H1 (cell line): ENCODE measurements around the gene STIM2.
A peak's percentile ranks its signal among the peaks of the same experiment; 100 is the strongest.

Experiments used
- CTCF ChIP-seq, 3 experiments: IDR thresholded peaks; 1 replicate in 2 of 3; 2 replicates in 1 of 3; pipeline versions ENCODE4 v1.5.1 to v1.6.1; 2011; ENCODE audit warnings: low read length in 3 of 3, mild to moderate bottlenecking in 3 of 3, inconsistent platforms in 2 of 3, low read depth in 1 of 3, moderate library complexity in 1 of 3; ENCODE audit not compliant: insufficient read depth in 1 of 3; ENCODE audit errors: control extremely low read depth in 1 of 3
- RAD21 ChIP-seq, 2 experiments: IDR thresholded peaks in 1 of 2; conservative IDR thresholded peaks in 1 of 2; 2 replicates each; pipeline ENCODE4 v1.6.1; 2011; ENCODE audit warnings: low read depth in 2 of 2, low read length in 2 of 2, improper control_type of control experiment in 1 of 2, inconsistent platforms in 1 of 2, mild to moderate bottlenecking in 1 of 2, moderate library complexity in 1 of 2

- TF ChIP-seq CTCF (IDR thresholded peaks at IDR 0.05; ENCODE audit: control extremely low read depth in 1 of 3, insufficient read depth in 1 of 3, low read depth in 1 of 3, low read length in 3 of 3) (peak in 1 of 3 experiments; percentile 39; a peak in 1 of 4 replicates), RAD21 (IDR thresholded peaks at IDR 0.05 in 1 of 2, conservative IDR thresholded peaks at IDR 0.05 in 1 of 2; ENCODE audit: low read depth in 2 of 2, low read length in 2 of 2) (peak; percentile 35 to 39)
Measured at GRCh38 chr4:27000820-27001219, 140.2 kb downstream of the STIM2 start.
